HEK293 (cell line): ENCODE results near the gene C1D.

Experiments
- CTCF ChIA-PET: fragments of 350-600 bp; formaldehyde crosslinking; extraction: SDS; loops from one replicate; lab custom pipeline; 2021; ENCODE audit warnings: antibody characterized with exemption; lab: Yijun Ruan, JAX
- POLR2A ChIA-PET: fragments of 300-600 bp; formaldehyde crosslinking; extraction: SDS; loops from one replicate; lab custom pipeline; 2020; ENCODE audit warnings: antibody characterized with exemption, inconsistent platforms; lab: Yijun Ruan, JAX
- H3K27ac ChIP-seq: fragments of 200-500 bp; sonication (Bioruptor generic); 2 replicates; pipeline ENCODE4 v1.5.1; 2014; ENCODE audit warnings: low read depth, low read length, control low read depth, inconsistent platforms; ENCODE audit errors: extremely low read depth
- H3K36me3 ChIP-seq, 2 experiments: fragments of 200-500 bp in 1 of 2; sonication (Bioruptor generic) in 1 of 2; 1 replicate in 1 of 2; 2 replicates in 1 of 2; pipeline ENCODE4 v1.5.1; 2014 to 2017; ENCODE audit warnings: inconsistent platforms in 2 of 2, low read length in 2 of 2; ENCODE audit not compliant: control insufficient read depth in 2 of 2, insufficient read depth in 1 of 2
- H3K4me1 ChIP-seq: fragments of 200-500 bp; sonication (Bioruptor generic); 2 replicates; pipeline ENCODE4 v1.5.1; 2014; ENCODE audit warnings: mild to moderate bottlenecking, low read length, inconsistent platforms; ENCODE audit not compliant: control insufficient read depth, insufficient read depth
- H3K4me3 ChIP-seq: 2 replicates; pipeline ENCODE4 v1.5.1; 2011; ENCODE audit warnings: low read depth, mild to moderate bottlenecking, control low read depth, low read length, moderate library complexity
- H3K9me3 ChIP-seq: fragments of 200-500 bp; sonication (Bioruptor generic); 2 replicates; pipeline ENCODE4 v1.5.1; 2014; ENCODE audit warnings: low read depth, low read length, inconsistent platforms; ENCODE audit not compliant: control insufficient read depth, insufficient read depth
- INSM2 ChIP-seq: fragments of 450-650 bp; formaldehyde crosslinking; IDR thresholded peaks from 2 replicates; pipeline ENCODE4 v1.5.1; 2016; ENCODE audit warnings: missing biosample characterization, missing genetic modification characterization
- PRDM2 ChIP-seq: fragments of 450-650 bp; formaldehyde crosslinking; IDR thresholded peaks from 2 replicates; pipeline ENCODE4 v1.5.1; 2016; ENCODE audit warnings: missing biosample characterization, missing genetic modification characterization, borderline replicate concordance
- SALL2 ChIP-seq: fragments of 450-650 bp; formaldehyde crosslinking; IDR thresholded peaks from 2 replicates; pipeline ENCODE4 v1.5.0; 2017; ENCODE audit warnings: missing biosample characterization, mild to moderate bottlenecking, missing genetic modification characterization, borderline replicate concordance
- SP3 ChIP-seq: fragments of 450-650 bp; formaldehyde crosslinking; IDR thresholded peaks from 2 replicates; pipeline ENCODE4 v1.5.1; 2016; ENCODE audit warnings: missing biosample characterization, missing genetic modification characterization
- ZBTB8A ChIP-seq: fragments of 450-650 bp; formaldehyde crosslinking; IDR thresholded peaks from 2 replicates; pipeline ENCODE4 v1.5.1; 2016; ENCODE audit warnings: missing biosample characterization, missing genetic modification characterization
- ZNF132 ChIP-seq: fragments of 450-650 bp; formaldehyde crosslinking; IDR thresholded peaks from 2 replicates; pipeline ENCODE4 v1.5.1; 2017; ENCODE audit warnings: missing biosample characterization, missing genetic modification characterization, borderline replicate concordance
- ZNF157 ChIP-seq: fragments of 450-650 bp; formaldehyde crosslinking; IDR thresholded peaks from 2 replicates; pipeline ENCODE4 v1.5.1; 2016; ENCODE audit warnings: missing biosample characterization, missing genetic modification characterization
- ZNF23 ChIP-seq: fragments of 450-650 bp; formaldehyde crosslinking; IDR thresholded peaks from 2 replicates; pipeline ENCODE4 v1.5.1; 2016; ENCODE audit warnings: missing biosample characterization, missing genetic modification characterization, borderline replicate concordance
- ZNF248 ChIP-seq: fragments of 450-650 bp; formaldehyde crosslinking; IDR thresholded peaks from 2 replicates; pipeline ENCODE4 v1.5.1; 2017; ENCODE audit warnings: missing biosample characterization, missing genetic modification characterization
- ZNF324 ChIP-seq: fragments of 450-650 bp; formaldehyde crosslinking; IDR thresholded peaks from 2 replicates; pipeline ENCODE4 v1.5.1; 2016; ENCODE audit warnings: missing biosample characterization, missing genetic modification characterization
- ZNF354C ChIP-seq: fragments of 450-650 bp; formaldehyde crosslinking; IDR thresholded peaks from 2 replicates; pipeline ENCODE4 v1.5.1; 2016; ENCODE audit warnings: missing biosample characterization, missing genetic modification characterization, low read depth, borderline replicate concordance
- ZNF518A ChIP-seq: fragments of 450-650 bp; formaldehyde crosslinking; conservative IDR thresholded peaks from 2 replicates; pipeline ENCODE4 v1.5.1; 2016; ENCODE audit warnings: low read depth, missing biosample characterization, missing genetic modification characterization
- ZNF529 ChIP-seq: fragments of 450-650 bp; formaldehyde crosslinking; IDR thresholded peaks from 2 replicates; pipeline ENCODE4 v1.5.1; 2017; ENCODE audit warnings: missing genetic modification characterization, missing biosample characterization; ENCODE audit not compliant: insufficient replicate concordance
- ZNF555 ChIP-seq: fragments of 450-650 bp; formaldehyde crosslinking; conservative IDR thresholded peaks from 2 replicates; pipeline ENCODE4 v1.5.1; 2017; ENCODE audit warnings: missing biosample characterization, mild to moderate bottlenecking, missing genetic modification characterization, inconsistent platforms
- ZNF561 ChIP-seq: fragments of 450-650 bp; IDR thresholded peaks from 2 replicates; pipeline ENCODE4 v1.5.1; 2018; ENCODE audit warnings: missing biosample characterization, missing genetic modification characterization, borderline replicate concordance
- ZNF623 ChIP-seq: fragments of 450-650 bp; formaldehyde crosslinking; IDR thresholded peaks from 2 replicates; pipeline ENCODE4 v1.5.1; 2016; ENCODE audit warnings: missing biosample characterization, missing genetic modification characterization
- ZNF704 ChIP-seq: fragments of 450-650 bp; formaldehyde crosslinking; IDR thresholded peaks from 2 replicates; pipeline ENCODE4 v1.5.1; 2016; ENCODE audit warnings: missing biosample characterization, missing genetic modification characterization
- ZNF791 ChIP-seq: fragments of 450-650 bp; formaldehyde crosslinking; IDR thresholded peaks from 2 replicates; pipeline ENCODE4 v1.5.1; 2016; ENCODE audit warnings: missing biosample characterization, missing genetic modification characterization
- TF ChIP-seq, protein P1 (sequence below): fragments of 450-650 bp; formaldehyde crosslinking; IDR thresholded peaks from 2 replicates; pipeline ENCODE4 v1.5.1; 2016; ENCODE audit warnings: missing biosample characterization, missing genetic modification characterization
- TF ChIP-seq, protein P2 (sequence below): fragments of 450-650 bp; formaldehyde crosslinking; IDR thresholded peaks from 2 replicates; pipeline ENCODE4 v1.5.1; 2016; ENCODE audit warnings: missing biosample characterization, missing genetic modification characterization

Gene C1D

DNA sequence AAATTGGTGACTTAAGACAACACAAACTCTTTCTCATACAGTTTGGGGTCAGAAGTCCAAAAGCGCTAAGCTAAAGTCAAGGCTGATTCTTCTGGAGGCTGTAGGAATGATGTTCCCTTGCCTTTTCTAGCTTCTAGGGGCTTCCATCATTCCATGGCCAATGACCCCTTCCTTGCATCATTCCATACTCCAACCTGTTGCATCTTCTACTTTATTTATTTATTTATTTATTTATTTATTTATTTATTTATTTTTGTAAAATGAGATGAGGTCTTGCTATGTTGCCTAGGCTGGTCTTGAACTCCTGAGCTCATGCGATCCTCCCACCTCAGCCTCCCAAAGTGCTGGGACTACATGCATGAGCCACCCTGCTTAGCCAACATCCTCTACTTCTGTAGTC lies 44.7 kb upstream of the C1D start:
- ChIA-PET CTCF (interaction anchor here (1.0 to 2.0 kb wide), 2 partner anchors 15 to 20 kb away, joined by 3 to 17 read pairs; no protein-coding TSS in a partner anchor), POLR2A (no interaction called here)
- no peak overlapping the region for H3K4me3 ChIP-seq
- TF ChIP-seq, protein P1, sequence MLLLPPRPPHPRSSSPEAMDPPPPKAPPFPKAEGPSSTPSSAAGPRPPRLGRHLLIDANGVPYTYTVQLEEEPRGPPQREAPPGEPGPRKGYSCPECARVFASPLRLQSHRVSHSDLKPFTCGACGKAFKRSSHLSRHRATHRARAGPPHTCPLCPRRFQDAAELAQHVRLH (tag by site-specific recombination) = no peak
- TF ChIP-seq ZNF132 = no peak
- no peak for TF ChIP-seq INSM2
- no peak for TF ChIP-seq ZNF529 (tag by site-specific recombination)
- TF ChIP-seq ZNF157 (tag by site-specific recombination) = no peak
- TF ChIP-seq ZNF324 (tag by site-specific recombination) = no peak
- no peak for TF ChIP-seq ZNF561 (tag by site-specific recombination)
- TF ChIP-seq ZNF555 (tag by site-specific recombination) = peak; percentile 63
- peak; percentile 46 for TF ChIP-seq ZNF623 (tag by site-specific recombination)
- TF ChIP-seq ZNF518A (tag by site-specific recombination) = peak; percentile 76
- no peak for TF ChIP-seq SALL2
- no peak for TF ChIP-seq ZNF704 (tag by site-specific recombination)
- 0 out of 2 replicates have a peak, but pooled peaks have one; percentile 21 for TF ChIP-seq ZBTB8A (tag by site-specific recombination)
- TF ChIP-seq ZNF23 = no peak
- TF ChIP-seq ZNF248 (tag by site-specific recombination) = no peak
- peak; percentile 27; the same call in 1 of the 2 replicates for TF ChIP-seq SP3 (tag by site-specific recombination)
- TF ChIP-seq, protein P2, sequence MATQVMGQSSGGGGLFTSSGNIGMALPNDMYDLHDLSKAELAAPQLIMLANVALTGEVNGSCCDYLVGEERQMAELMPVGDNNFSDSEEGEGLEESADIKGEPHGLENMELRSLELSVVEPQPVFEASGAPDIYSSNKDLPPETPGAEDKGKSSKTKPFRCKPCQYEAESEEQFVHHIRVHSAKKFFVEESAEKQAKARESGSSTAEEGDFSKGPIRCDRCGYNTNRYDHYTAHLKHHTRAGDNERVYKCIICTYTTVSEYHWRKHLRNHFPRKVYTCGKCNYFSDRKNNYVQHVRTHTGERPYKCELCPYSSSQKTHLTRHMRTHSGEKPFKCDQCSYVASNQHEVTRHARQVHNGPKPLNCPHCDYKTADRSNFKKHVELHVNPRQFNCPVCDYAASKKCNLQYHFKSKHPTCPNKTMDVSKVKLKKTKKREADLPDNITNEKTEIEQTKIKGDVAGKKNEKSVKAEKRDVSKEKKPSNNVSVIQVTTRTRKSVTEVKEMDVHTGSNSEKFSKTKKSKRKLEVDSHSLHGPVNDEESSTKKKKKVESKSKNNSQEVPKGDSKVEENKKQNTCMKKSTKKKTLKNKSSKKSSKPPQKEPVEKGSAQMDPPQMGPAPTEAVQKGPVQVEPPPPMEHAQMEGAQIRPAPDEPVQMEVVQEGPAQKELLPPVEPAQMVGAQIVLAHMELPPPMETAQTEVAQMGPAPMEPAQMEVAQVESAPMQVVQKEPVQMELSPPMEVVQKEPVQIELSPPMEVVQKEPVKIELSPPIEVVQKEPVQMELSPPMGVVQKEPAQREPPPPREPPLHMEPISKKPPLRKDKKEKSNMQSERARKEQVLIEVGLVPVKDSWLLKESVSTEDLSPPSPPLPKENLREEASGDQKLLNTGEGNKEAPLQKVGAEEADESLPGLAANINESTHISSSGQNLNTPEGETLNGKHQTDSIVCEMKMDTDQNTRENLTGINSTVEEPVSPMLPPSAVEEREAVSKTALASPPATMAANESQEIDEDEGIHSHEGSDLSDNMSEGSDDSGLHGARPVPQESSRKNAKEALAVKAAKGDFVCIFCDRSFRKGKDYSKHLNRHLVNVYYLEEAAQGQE (tag by site-specific recombination) = peak; percentile 54; the same call in 1 of the 2 replicates
- 0 out of 2 replicates have a peak, but pooled peaks have one; percentile 56 for TF ChIP-seq ZNF791 (tag by site-specific recombination)
- TF ChIP-seq ZNF354C (tag by site-specific recombination) = no peak
- TF ChIP-seq PRDM2 = no peak

More for the DNA sequence above, 44.7 kb upstream of the C1D start:
- H3K27ac ChIP-seq = no peak overlapping the region
- no peaks in the 10 kb centered on the region for H3K4me1 ChIP-seq
- no peaks in the 10 kb centered on the region for H3K9me3 ChIP-seq
- H3K36me3 ChIP-seq = no peaks in the 10 kb centered on the region
